KOPT-K1 (cell line): ENCODE data around the gene RERE.
"Not testable (repeated sequence)": the region's sequence is repeated elsewhere in the genome, so short reads cannot be mapped to it uniquely, and the experiment has no call there.

ENCODE experiments used
- H3K27ac ChIP-seq: fragments of 200-600 bp; sonication (generic); 2 replicates; pipeline ENCODE4 v1.5.1; 2016; ENCODE audit warnings: antibody characterized with exemption, mild to moderate bottlenecking, low read depth, low read length; ENCODE audit not compliant: poor library complexity, severe bottlenecking
- H3K36me3 ChIP-seq: fragments of 200-600 bp; sonication (generic); 2 replicates; pipeline ENCODE4 v1.5.1; 2017; ENCODE audit warnings: antibody characterized with exemption, mild to moderate bottlenecking, low read length, moderate library complexity; ENCODE audit not compliant: insufficient read depth
- H3K9me3 ChIP-seq: fragments of 200-600 bp; sonication (generic); 2 replicates; pipeline ENCODE4 v1.5.1; 2017; ENCODE audit warnings: antibody characterized with exemption, low read length, mild to moderate bottlenecking; ENCODE audit not compliant: insufficient read depth, poor library complexity, severe bottlenecking

Gene RERE

GRCh38 chr1:8640950-8641349 is 176.5 kb downstream of the RERE start:
- Histone ChIP-seq H3K9me3 (no peaks in the 10 kb centered on the region), H3K27ac (no peak overlapping the region), H3K36me3 (no peaks in the 10 kb centered on the region)

- no peak overlapping the region for H3K27ac ChIP-seq
- no peaks in the 10 kb centered on the region for H3K36me3 ChIP-seq
- H3K9me3 ChIP-seq: no peaks in the 10 kb centered on the region
Measured at GRCh38 chr1:8639148-8639547, 178.3 kb downstream of the RERE start.

GRCh38 chr1:8633741-8634501 is 183.5 kb downstream of the RERE start:
- Histone ChIP-seq H3K36me3 (no peaks in the 10 kb centered on the region), H3K9me3 (no peaks in the 10 kb centered on the region), H3K27ac (no peak overlapping the region)

- no peaks in the 10 kb centered on the region for H3K9me3 ChIP-seq
- no peaks in the 10 kb centered on the region for H3K36me3 ChIP-seq
- no peak overlapping the region for H3K27ac ChIP-seq
Measured at GRCh38 chr1:8632102-8632501, 185.3 kb downstream of the RERE start.

GRCh38 chr1:8631163-8631562 is 186.3 kb downstream of the RERE start:
- H3K9me3 ChIP-seq: no peaks in the 10 kb centered on the region
- H3K27ac ChIP-seq: no peak overlapping the region
- no peaks in the 10 kb centered on the region for H3K36me3 ChIP-seq

- Histone ChIP-seq H3K27ac (no peak overlapping the region), H3K36me3 (no peaks in the 10 kb centered on the region), H3K9me3 (no peaks in the 10 kb centered on the region)
Measured at GRCh38 chr1:8629241-8630091, 188.0 kb downstream of the RERE start.

- Histone ChIP-seq H3K36me3 (no peaks in the 10 kb centered on the region), H3K27ac (no peak overlapping the region), H3K9me3 (no peaks in the 10 kb centered on the region)
Measured at GRCh38 chr1:8628606-8629005, 188.8 kb downstream of the RERE start.

GRCh38 chr1:8627728-8628127 is 189.7 kb downstream of the RERE start:
- H3K36me3 ChIP-seq: no peaks in the 10 kb centered on the region
- no peak overlapping the region for H3K27ac ChIP-seq
- H3K9me3 ChIP-seq: no peaks in the 10 kb centered on the region

- H3K36me3 ChIP-seq: no peaks in the 10 kb centered on the region
- no peak overlapping the region for H3K27ac ChIP-seq
Measured at GRCh38 chr1:8625981-8626898, 191.2 kb downstream of the RERE start.

GRCh38 chr1:8625491-8625890 is 191.9 kb downstream of the RERE start:
- H3K27ac ChIP-seq: no peak overlapping the region
- no peaks in the 10 kb centered on the region for H3K36me3 ChIP-seq
- H3K9me3 ChIP-seq: no peaks in the 10 kb centered on the region

More at GRCh38 chr1:8625981-8626898, 191.2 kb downstream of the RERE start:
- no peaks in the 10 kb centered on the region for H3K9me3 ChIP-seq

GRCh38 chr1:8623651-8624192 is 193.7 kb downstream of the RERE start:
- H3K36me3 ChIP-seq, H3K9me3 ChIP-seq, H3K27ac ChIP-seq: not testable (repeated sequence)

GRCh38 chr1:8621785-8622348 is 195.6 kb downstream of the RERE start:
- H3K9me3 ChIP-seq, H3K36me3 ChIP-seq, H3K27ac ChIP-seq: not testable (repeated sequence)

- not testable (repeated sequence) for H3K27ac ChIP-seq, H3K36me3 ChIP-seq
Measured at GRCh38 chr1:8621034-8621582, 196.3 kb downstream of the RERE start.

GRCh38 chr1:8619917-8620502 is 197.4 kb downstream of the RERE start:
- H3K36me3 ChIP-seq, H3K27ac ChIP-seq, H3K9me3 ChIP-seq: not testable (repeated sequence)

More at GRCh38 chr1:8621034-8621582, 196.3 kb downstream of the RERE start:
- H3K9me3 ChIP-seq: not testable (repeated sequence)
